GM10266 (cell line): ENCODE results near the gene GMPR2.
A peak's percentile ranks its signal among the peaks of the same experiment; 100 is the strongest.
"Not testable (repeated sequence)": the region's sequence is repeated elsewhere in the genome, so short reads cannot be mapped to it uniquely, and the experiment has no call there.

Experiments used
- DNase-seq: peaks from one replicate; pipeline ENCODE4 v3.0.0; 2012; ENCODE audit errors: extremely low spot score
- CTCF ChIP-seq: IDR thresholded peaks from 2 replicates; pipeline ENCODE4 v1.5.1; 2012; ENCODE audit warnings: mild to moderate bottlenecking, low read depth; ENCODE audit not compliant: control insufficient read depth, insufficient read depth; ENCODE audit errors: missing control alignments

GMPR2 gene

GRCh38 chr14:24241829-24242443 lies 9.2 kb downstream of the GMPR2 start:
- peak; percentile 10 for TF ChIP-seq CTCF
- DNase-seq, result peak; percentile 89

DNA sequence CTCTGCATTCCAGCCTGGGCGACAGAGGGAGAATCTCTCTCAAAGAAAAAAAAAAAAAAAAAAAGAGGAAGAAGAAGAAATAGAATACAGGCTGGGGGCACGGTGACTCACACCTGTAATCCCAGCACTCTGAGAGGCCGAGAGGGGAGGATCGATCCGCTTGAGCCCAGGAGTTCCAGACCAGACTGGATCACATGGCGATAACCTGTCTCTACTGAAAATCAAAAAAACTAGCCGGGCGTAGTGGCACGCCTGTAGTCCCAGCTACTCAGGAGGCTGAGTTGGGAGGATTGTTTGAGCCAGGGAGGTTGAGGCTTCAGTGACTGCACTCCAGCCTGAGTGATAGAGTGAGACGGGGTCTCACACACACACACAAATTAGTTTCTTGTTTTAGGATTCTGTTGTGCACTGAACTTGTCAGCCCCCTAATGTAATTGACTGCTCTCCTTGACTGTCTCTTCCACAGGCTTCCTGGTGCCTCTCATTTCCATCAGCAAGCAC lies 10.7 kb downstream of the GMPR2 start:
- no peak for TF ChIP-seq CTCF
- DNase-seq, result no peak

DNA sequence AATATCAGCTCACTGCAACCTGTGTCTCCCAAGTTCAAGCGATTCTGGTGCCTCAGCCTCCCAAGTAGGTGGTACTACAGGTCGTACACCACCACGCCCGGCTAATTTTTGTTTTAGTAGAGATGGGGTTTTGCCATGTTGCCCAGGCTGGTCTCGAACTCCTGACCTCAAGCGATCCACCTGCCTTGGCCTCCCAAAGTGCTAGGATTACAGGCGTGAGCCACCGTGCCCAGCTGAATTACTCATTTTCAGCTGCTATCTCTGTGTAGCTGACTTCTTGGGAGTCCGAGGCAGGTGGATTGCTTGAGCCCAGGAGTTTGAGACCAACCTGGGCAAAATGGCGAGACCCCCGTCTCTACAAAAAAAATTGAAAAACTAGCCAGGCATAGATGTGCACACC lies 12.6 kb downstream of the GMPR2 start:
- not testable (repeated sequence) for DNase-seq

- DNase-seq, result peak; percentile 58
- no peak for TF ChIP-seq CTCF
Measured at GRCh38 chr14:24246765-24247212, 14.1 kb downstream of the GMPR2 start.

GRCh38 chr14:24247422-24247821 lies 14.7 kb downstream of the GMPR2 start:
- TF ChIP-seq CTCF, result no peak
- DNase-seq, result no peak

DNA sequence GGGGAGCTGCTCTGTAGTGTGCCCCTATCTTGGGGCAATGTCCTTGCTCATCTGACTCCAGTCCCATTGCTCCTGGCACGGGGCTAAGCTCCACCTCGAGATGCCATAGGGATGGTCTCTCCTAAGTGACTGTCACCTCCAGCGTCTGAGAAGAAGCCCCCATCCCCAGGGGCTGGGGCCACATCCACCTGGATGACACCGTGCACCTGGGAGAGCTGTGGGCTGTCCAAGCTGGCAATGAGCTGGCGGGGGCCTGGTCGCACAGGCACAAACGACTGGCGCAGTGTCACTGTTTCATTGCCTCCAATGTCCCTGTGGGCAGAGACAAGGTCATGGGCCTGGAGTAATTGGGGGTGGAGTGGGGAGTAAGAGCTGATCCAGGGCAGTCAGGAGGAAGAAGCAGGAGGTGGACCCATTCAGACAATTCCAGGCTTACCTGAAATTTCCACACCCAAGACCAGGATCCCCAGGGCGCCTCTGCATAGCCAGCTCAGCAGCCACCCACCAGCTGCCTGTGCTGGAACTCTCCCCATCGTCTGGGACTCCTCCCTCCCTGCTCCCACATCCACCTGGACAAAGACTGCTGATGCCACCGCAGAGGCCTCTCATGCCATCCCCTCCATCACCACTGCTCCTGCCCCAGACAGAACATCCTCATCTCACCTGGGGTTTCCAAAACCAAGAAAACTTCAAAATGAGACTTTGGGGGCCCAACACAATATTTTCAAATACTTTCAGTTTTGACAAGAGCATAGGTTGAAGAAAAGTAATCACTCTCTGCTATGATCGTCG lies 16.7 kb downstream of the GMPR2 start:
- no peak for DNase-seq
- TF ChIP-seq CTCF, result no peak

DNA sequence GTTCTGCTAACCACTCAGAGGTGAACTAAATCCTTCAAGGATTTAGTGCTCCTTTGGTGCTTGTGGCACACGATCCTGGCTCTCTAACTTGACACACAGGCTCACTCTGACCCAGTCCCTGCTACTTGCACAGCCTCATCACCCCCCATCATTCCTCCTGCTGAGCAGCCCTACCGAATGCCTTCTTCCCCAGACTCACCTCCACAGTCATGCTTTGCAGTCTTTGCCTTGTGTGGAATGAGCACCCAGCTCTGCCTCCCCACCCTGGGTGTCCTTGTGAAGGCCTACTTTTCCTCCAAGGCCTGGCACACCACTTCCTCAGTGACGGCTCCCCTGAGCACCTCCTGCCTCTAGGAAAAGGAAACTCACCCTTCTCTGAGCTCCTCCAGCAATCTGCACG lies 17.6 kb downstream of the GMPR2 start:
- no peak for DNase-seq
- no peak for TF ChIP-seq CTCF
